Breast epithelium (tissue), 4 donors: ENCODE measurements around the gene RASGRF2. TPM values are rescaled to one million over a fixed set of nuclear protein-coding genes. Genes with fewer than 3 reads are reported as not detected.

ENCODE experiments used
- DNase-seq, 2 donors: peaks; one replicate each; pipeline ENCODE4 v3.0.0-alpha.2; 2019; ENCODE audit warnings: low spot score in 2 of 2
- H3K27ac ChIP-seq, 2 donors: fragments of 200-600 bp; sonication (generic) in 1 of 2; one replicate each; pipeline ENCODE4 v1.5.1; 2016 to 2019; ENCODE audit warnings: mild to moderate bottlenecking in 1 of 2
- H3K27me3 ChIP-seq, 2 donors: fragments of 200-600 bp; sonication (generic) in 1 of 2; one replicate each; pipeline versions ENCODE4 v1.5.1 to v1.6.0; 2017 to 2019; ENCODE audit warnings: control low read depth in 1 of 2, mild to moderate bottlenecking in 1 of 2
- H3K36me3 ChIP-seq: fragments of 200-600 bp; one replicate; pipeline ENCODE4 v1.5.1; 2019
- H3K4me1 ChIP-seq, 2 donors: fragments of 200-600 bp; sonication (generic); one replicate each; pipeline ENCODE4 v1.5.1; 2016 to 2019; ENCODE audit warnings: control low read depth in 1 of 2
- H3K4me3 ChIP-seq, 3 donors: fragments of 200-600 bp; sonication (generic); 1 replicate in 2 of 3; 2 replicates in 1 of 3; pipeline ENCODE4 v1.5.1; 2016 to 2019; ENCODE audit warnings: mild to moderate bottlenecking in 3 of 3, moderate library complexity in 2 of 3
- H3K9me3 ChIP-seq, 2 donors: fragments of 200-600 bp; sonication (generic) in 1 of 2; one replicate each; pipeline ENCODE4 v1.5.1; 2016 to 2019; ENCODE audit warnings: control low read depth in 1 of 2
- CTCF ChIP-seq, 3 donors: fragments of 450-650 bp; IDR thresholded peaks; one replicate each; pipeline ENCODE4 v1.5.1; 2016 to 2017; ENCODE audit warnings: antibody characterized with exemption in 3 of 3, mild to moderate bottlenecking in 3 of 3, moderate library complexity in 3 of 3
- POLR2A ChIP-seq: fragments of 450-650 bp; IDR thresholded peaks from one replicate; pipeline ENCODE4 v1.6.1; 2016; ENCODE audit warnings: antibody characterized with exemption, mild to moderate bottlenecking, moderate library complexity
- POLR2AphosphoS5 ChIP-seq, 3 donors: sonication (generic); formaldehyde crosslinking; IDR thresholded peaks; one replicate each; pipeline ENCODE4 v1.6.1; 2017; ENCODE audit warnings: antibody characterized with exemption in 3 of 3
- intact Hi-C: fragments of 100-400 bp; cut with DNase I; formaldehyde crosslinking; loops from one replicate; pipeline ENCODE4 v1.15.1; 2023; ENCODE audit warnings: low total_unique reads
- total RNA-seq, 3 donors: library from RNA; depleted of rRNA; stranded (reverse); fragments of >200 nt; gene quantifications; one replicate each; pipeline ENCODE4 v1.1.0, GENCODE V29; 2016

Gene RASGRF2
- total RNA-seq, 3 donors from 2014 or later = 6.1 to 15.7 (median 11.1) TPM

- Histone ChIP-seq H3K4me1 (no peaks in the 10 kb centered on the region), H3K9me3 (no peaks in the 10 kb centered on the region), H3K36me3 (no peaks in the 10 kb centered on the region), H3K27ac (no peak overlapping the region), H3K4me3 (no peak overlapping the region), H3K27me3 (no peaks in the 10 kb centered on the region)
- TF ChIP-seq POLR2A = no peak
- TF ChIP-seq POLR2AphosphoS5 (IDR thresholded peaks at IDR 0.05) = no peak
- TF ChIP-seq CTCF (IDR thresholded peaks at IDR 0.05) = no peak
- no peak for DNase-seq
- intact Hi-C loops = no loop called here
These were observed 212.5 kb downstream of the RASGRF2 start for GRCh38 chr5:81172710-81173109.

- Histone ChIP-seq H3K4me3 (no peak overlapping the region), H3K4me1 (no peaks in the 10 kb centered on the region), H3K27me3 (no peaks in the 10 kb centered on the region), H3K36me3 (no peaks in the 10 kb centered on the region), H3K9me3 (no peaks in the 10 kb centered on the region), H3K27ac (no peak overlapping the region)
- TF ChIP-seq CTCF (IDR thresholded peaks at IDR 0.05) (no peak), POLR2A (no peak), POLR2AphosphoS5 (IDR thresholded peaks at IDR 0.05) (no peak)
- intact Hi-C loops = no loop called here
- no peak for DNase-seq
These were observed 216.9 kb downstream of the RASGRF2 start for GRCh38 chr5:81177061-81177460.

GRCh38 chr5:81179959-81180358 lies 219.8 kb downstream of the RASGRF2 start:
- TF ChIP-seq POLR2AphosphoS5 (IDR thresholded peaks at IDR 0.05) (no peak), CTCF (IDR thresholded peaks at IDR 0.05) (no peak), POLR2A (no peak)
- no peak overlapping the region for H3K4me3 ChIP-seq
- no peaks in the 10 kb centered on the region for H3K9me3 ChIP-seq
- no peaks in the 10 kb centered on the region for H3K4me1 ChIP-seq
- DNase-seq = no peak
- no peaks in the 10 kb centered on the region for H3K36me3 ChIP-seq
- H3K27me3 ChIP-seq = no peaks in the 10 kb centered on the region
- H3K27ac ChIP-seq = no peak overlapping the region
- intact Hi-C loops = no loop called here

GRCh38 chr5:81180780-81181460 lies 220.8 kb downstream of the RASGRF2 start:
- Histone ChIP-seq H3K4me1 (no peaks in the 10 kb centered on the region), H3K27ac (no peak overlapping the region), H3K9me3 (no peaks in the 10 kb centered on the region), H3K4me3 (no peak overlapping the region), H3K36me3 (no peaks in the 10 kb centered on the region), H3K27me3 (no peaks in the 10 kb centered on the region)
- TF ChIP-seq CTCF (IDR thresholded peaks at IDR 0.05) = no peak
- no peak for TF ChIP-seq POLR2AphosphoS5 (IDR thresholded peaks at IDR 0.05)
- TF ChIP-seq POLR2A = no peak
- no peak for DNase-seq
- intact Hi-C loops = no loop called here

- Histone ChIP-seq H3K4me3 (no peak overlapping the region), H3K4me1 (no peaks in the 10 kb centered on the region), H3K27me3 (no peaks in the 10 kb centered on the region), H3K36me3 (no peaks in the 10 kb centered on the region), H3K27ac (no peak overlapping the region), H3K9me3 (no peaks in the 10 kb centered on the region)
- intact Hi-C loops = no loop called here
- TF ChIP-seq POLR2A (no peak), CTCF (IDR thresholded peaks at IDR 0.05) (no peak), POLR2AphosphoS5 (IDR thresholded peaks at IDR 0.05) (no peak)
- DNase-seq = no peak
These were observed 221.6 kb downstream of the RASGRF2 start for GRCh38 chr5:81181576-81182316.
